ENCODE results near the gene CFAP52. TPM values are rescaled to one million over a fixed set of nuclear protein-coding genes. Genes with fewer than 3 reads are reported as not detected.

The CFAP52 gene
- total and polyA plus RNA-seq, 7 donors: 0.12 to 0.21 TPM; not detected in 5

GRCh38 chr17:9666461-9667050 lies 90.1 kb downstream of the CFAP52 start:
- DNase-seq (no peak), ATAC-seq (no peak)
- WGBS, 3 donors: 64 to 71% (median 66%) methylated on average over 5 of the region's 5 CpGs
- H3K4me3 ChIP-seq: no peak overlapping the region
- H3K36me3 ChIP-seq (ENCODE audit: insufficient read depth in 1 of 2, low read depth in 1 of 2): no peaks in the 10 kb centered on the region
- peaks cover 0 to 5% (median 0%) of the 10 kb centered on the region in 3 donors for H3K27me3 ChIP-seq (ENCODE audit: insufficient read depth in 3 of 3, low read length in 2 of 3)
- H3K9me3 ChIP-seq: no peaks in the 10 kb centered on the region
- no peaks in the 10 kb centered on the region for H3K4me1 ChIP-seq
- H3K27ac ChIP-seq: no peak overlapping the region
- intact Hi-C loops (cut with DNase I): no loop called here
- TF ChIP-seq CTCF (IDR thresholded peaks at IDR 0.05): no peak

- H3K27me3 ChIP-seq (ENCODE audit: insufficient read depth in 3 of 3, low read length in 2 of 3): peaks cover 0 to 5% (median 0%) of the 10 kb centered on the region in 3 donors
- TF ChIP-seq CTCF (IDR thresholded peaks at IDR 0.05): no peak
- no peak overlapping the region for H3K4me3 ChIP-seq
- intact Hi-C loops (cut with DNase I): no loop called here
- no peak overlapping the region for H3K27ac ChIP-seq
- no peaks in the 10 kb centered on the region for H3K36me3 ChIP-seq (ENCODE audit: insufficient read depth in 1 of 2, low read depth in 1 of 2)
- H3K4me1 ChIP-seq: no peaks in the 10 kb centered on the region
- no peak for DNase-seq
- no peaks in the 10 kb centered on the region for H3K9me3 ChIP-seq
- 67 to 74% (median 69%) methylated on average over 6 of the region's 6 CpGs for WGBS, 3 donors
- no peak for ATAC-seq
These were observed 92.1 kb downstream of the CFAP52 start for GRCh38 chr17:9668517-9668916.

- 71 to 76% (median 75%) methylated on average over 6 of the region's 6 CpGs for WGBS, 3 donors
- intact Hi-C loops (cut with DNase I): no loop called here
- DNase-seq: no peak
- no peak overlapping the region for H3K4me3 ChIP-seq
- no peak for TF ChIP-seq CTCF (IDR thresholded peaks at IDR 0.05)
- peaks cover 0 to 5% (median 0%) of the 10 kb centered on the region in 3 donors for H3K27me3 ChIP-seq (ENCODE audit: insufficient read depth in 3 of 3, low read length in 2 of 3)
- no peaks in the 10 kb centered on the region for H3K9me3 ChIP-seq
- ATAC-seq: no peak
- H3K27ac ChIP-seq: no peak overlapping the region
- no peaks in the 10 kb centered on the region for H3K4me1 ChIP-seq
- no peaks in the 10 kb centered on the region for H3K36me3 ChIP-seq (ENCODE audit: insufficient read depth in 1 of 2, low read depth in 1 of 2)
These were observed 93.1 kb downstream of the CFAP52 start for GRCh38 chr17:9669551-9670008.

GRCh38 chr17:9670596-9670995 lies 94.2 kb downstream of the CFAP52 start:
- ATAC-seq (no peak), DNase-seq (no peak)
- H3K4me3 ChIP-seq: no peak overlapping the region
- H3K27me3 ChIP-seq (ENCODE audit: insufficient read depth in 3 of 3, low read length in 2 of 3): peaks cover 0 to 5% (median 0%) of the 10 kb centered on the region in 3 donors
- intact Hi-C loops (cut with DNase I): no loop called here
- H3K36me3 ChIP-seq (ENCODE audit: insufficient read depth in 1 of 2, low read depth in 1 of 2): no peaks in the 10 kb centered on the region
- no peaks in the 10 kb centered on the region for H3K9me3 ChIP-seq
- H3K27ac ChIP-seq: no peak overlapping the region
- WGBS, 3 donors: 52 to 60% (median 57%) methylated on average over 8 of the region's 8 CpGs
- TF ChIP-seq CTCF (IDR thresholded peaks at IDR 0.05): no peak
- H3K4me1 ChIP-seq: no peaks in the 10 kb centered on the region

- intact Hi-C loops (cut with DNase I): no loop called here
- Histone ChIP-seq H3K27ac (no peak overlapping the region), H3K9me3 (no peaks in the 10 kb centered on the region), H3K4me1 (no peaks in the 10 kb centered on the region), H3K4me3 (no peak overlapping the region), H3K36me3 (ENCODE audit: insufficient read depth in 1 of 2, low read depth in 1 of 2) (no peaks in the 10 kb centered on the region), H3K27me3 (ENCODE audit: insufficient read depth in 3 of 3, low read length in 2 of 3) (peaks cover 0 to 5% (median 0%) of the 10 kb centered on the region in 3 donors)
- ATAC-seq: no peak
- TF ChIP-seq CTCF (IDR thresholded peaks at IDR 0.05): no peak
- no peak for DNase-seq
- WGBS, 3 donors: 37 to 40% (median 38%) methylated on average over 4 of the region's 4 CpGs
These were observed 95.1 kb downstream of the CFAP52 start for GRCh38 chr17:9671559-9671958.

All from psoas muscle (tissue), 8 donors.